ENCODE data around the gene APOLD1.
"Not testable (repeated sequence)": the region's sequence is repeated elsewhere in the genome, so short reads cannot be mapped to it uniquely, and the experiment has no call there.

The APOLD1 gene

GRCh38 chr12:12786706-12787601, 1.5 kb downstream of the APOLD1 start:
- peak; percentile 98 for DNase-seq (ENCODE audit: low spot score)

DNA sequence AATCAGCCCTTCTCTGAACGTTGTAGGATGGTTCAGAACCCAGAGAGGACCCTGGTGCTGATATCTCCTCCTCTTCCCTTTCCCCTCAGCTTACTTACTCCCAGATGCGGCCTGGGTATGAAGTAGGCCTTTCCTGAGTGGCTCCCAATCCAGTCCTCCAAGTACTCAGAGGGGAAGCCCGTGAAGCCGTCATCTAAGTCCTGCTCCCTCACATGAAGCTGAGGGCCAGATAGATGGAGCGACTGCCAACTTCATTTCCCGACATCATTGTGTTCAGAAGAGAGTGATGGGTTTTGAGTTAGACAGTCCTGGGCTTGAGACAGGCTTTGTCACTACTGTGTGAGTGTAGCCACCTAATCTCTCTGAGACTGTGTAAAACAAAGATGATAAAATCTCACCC, 2.7 kb downstream of the APOLD1 start:
- DNase-seq (ENCODE audit: low spot score): no peak

GRCh38 chr12:12788675-12789368, 3.4 kb downstream of the APOLD1 start:
- peak; percentile 53 for DNase-seq (ENCODE audit: low spot score)

- no peak for DNase-seq (ENCODE audit: low spot score)
These were observed 5.5 kb downstream of the APOLD1 start for GRCh38 chr12:12790956-12791355.

DNA sequence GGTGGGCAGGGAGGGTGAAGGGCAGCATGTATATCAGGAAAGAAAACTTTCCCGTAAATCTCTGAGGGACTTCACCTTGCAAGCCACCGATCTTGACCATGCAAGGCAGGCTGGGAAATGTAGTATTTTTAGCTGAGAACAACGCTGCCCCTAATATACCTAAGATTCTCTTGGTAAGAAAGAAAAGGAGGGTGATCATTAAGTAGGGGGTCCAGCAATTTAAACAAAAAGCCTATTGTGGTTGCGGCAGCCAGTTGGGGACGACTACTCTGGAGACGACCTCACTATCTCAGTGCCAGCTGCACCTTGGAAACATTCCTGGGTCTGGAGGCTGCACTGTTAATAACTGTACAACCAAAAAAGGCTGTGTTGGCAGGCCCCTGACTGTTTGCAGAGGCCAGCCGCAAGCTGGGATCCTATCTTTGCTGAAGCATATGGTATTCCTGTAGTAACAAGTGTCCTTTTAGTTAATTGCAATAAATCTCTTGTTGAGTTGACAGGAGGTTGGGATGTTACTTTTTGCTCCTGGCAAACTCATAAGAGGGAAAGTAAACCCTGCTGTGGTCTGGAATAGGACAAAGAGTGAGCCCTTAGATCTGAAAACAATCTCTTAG, 6.4 kb downstream of the APOLD1 start:
- DNase-seq (ENCODE audit: low spot score): no peak

GRCh38 chr12:12792421-12792820, 7.0 kb downstream of the APOLD1 start:
- DNase-seq (ENCODE audit: low spot score): no peak

- DNase-seq (ENCODE audit: low spot score): no peak
These were observed 9.2 kb downstream of the APOLD1 start for GRCh38 chr12:12794686-12795085.

DNA sequence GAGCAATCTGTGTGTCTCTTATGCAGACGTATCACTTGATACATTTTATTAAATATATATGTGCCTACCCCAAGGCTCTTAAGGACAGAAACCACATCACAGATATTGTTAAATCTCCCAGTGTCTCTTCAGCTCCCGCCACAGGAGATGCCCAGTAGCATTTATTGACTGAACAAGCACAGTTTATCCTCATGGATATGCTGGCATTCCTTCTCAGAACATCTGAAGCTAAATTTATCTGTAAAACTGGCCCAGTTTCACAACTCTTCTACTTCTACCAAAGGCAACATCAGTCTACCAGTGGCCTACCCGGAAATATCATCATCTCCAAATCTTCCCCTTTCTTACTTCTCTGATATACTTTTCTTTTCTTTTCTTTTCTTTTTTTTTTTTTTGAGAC, 10.7 kb downstream of the APOLD1 start:
- no peak for DNase-seq (ENCODE audit: low spot score)

DNA sequence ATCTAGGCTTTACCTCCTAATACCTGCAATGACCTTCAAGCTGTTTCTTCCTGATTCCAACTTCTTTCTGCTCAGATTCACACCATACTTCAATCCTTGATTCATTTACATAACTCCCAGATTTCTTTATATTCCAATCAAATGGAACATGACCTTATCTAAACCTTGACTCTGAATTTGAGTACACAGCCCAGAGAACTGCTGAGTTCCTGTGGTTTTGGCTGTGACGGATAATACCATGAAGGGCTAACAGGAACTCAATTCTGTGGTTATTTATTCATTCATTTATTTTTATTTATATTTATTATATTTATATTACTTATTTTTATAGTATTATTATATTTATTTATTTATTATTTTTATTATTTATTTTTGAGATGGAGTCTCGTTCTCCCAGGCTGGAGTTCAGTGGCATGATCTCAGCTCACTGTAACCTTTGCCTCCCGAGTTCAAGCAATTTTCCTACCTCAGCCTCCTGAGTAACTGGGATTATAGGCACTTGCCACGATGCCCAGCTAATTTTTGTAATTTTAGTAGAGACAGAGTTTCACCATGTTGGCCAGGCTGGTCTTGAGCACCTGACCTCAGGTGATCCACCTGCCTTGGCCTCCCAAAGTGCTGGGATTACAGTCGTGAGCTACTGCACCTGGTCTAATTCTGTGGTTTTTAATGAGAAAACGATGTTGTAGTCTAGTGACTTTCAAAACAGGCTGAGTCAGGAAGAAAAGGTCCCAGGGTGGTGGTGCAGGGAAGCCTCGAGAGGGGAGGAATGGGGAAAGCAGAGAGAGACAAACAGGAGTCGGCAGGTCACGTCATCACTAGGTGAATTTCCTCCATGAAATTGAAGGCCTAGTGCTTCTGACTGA, 11.7 kb downstream of the APOLD1 start:
- no peak for DNase-seq (ENCODE audit: low spot score)

GRCh38 chr12:12797794-12798152, 12.3 kb downstream of the APOLD1 start:
- DNase-seq (ENCODE audit: low spot score): no peak

DNA sequence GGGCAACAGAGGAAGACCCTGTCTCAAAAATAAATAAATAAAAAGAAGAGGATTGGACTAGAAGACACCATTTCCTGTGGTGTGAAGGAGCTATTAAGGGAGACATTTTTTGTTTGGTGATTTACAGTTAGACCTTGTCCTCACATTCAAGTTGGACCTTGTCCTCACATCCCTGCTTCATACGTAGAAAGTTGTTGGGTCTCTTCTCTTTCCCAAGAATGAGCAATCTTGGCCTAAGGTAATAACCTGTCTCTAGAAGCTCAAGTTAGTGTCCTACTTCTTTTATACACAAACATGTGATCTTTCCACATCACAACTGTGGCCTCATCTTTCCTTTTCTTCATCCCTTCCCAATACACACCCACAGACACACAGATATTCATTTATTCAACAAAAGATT, 13.0 kb downstream of the APOLD1 start:
- DNase-seq (ENCODE audit: low spot score): no peak

GRCh38 chr12:12799163-12799920, 13.9 kb downstream of the APOLD1 start:
- DNase-seq (ENCODE audit: low spot score): no peak

DNA sequence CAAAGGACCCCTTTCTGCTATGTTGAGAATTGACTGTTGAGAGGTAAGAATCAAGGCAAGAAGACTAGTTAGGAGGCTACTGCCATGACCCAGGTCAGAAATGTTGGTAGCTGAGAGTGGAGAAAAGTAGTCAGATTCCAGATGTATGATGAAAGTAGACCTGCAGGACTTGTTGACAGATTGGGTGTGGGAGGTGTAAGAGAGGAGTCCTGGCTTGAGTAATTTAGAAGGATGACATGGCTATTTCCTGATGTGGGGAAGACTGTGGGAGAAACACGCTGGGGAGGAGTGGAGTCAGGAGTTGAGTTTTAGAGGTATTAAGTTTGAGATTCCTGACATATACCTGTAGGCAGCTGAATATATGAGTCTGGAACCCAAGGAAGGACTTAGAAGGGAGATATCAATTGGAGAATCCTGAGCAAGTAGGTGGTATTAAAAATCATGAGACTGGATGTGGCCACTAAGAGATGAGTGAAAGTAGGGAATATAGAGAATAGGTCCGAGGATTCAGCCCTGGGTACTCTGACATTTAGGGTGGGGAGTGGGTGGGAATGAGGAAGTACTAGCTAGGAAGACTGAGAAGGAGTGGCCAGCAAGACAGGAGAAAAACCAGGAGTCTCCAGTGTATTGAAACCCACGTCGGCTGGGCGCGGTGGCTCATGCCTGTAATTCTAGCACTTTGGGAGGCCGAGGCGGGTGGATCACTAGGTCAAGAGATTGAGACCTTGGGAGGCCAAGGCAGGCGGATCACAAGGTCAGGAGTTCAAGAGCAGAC, 15.1 kb downstream of the APOLD1 start:
- DNase-seq (ENCODE audit: low spot score): no peak

DNA sequence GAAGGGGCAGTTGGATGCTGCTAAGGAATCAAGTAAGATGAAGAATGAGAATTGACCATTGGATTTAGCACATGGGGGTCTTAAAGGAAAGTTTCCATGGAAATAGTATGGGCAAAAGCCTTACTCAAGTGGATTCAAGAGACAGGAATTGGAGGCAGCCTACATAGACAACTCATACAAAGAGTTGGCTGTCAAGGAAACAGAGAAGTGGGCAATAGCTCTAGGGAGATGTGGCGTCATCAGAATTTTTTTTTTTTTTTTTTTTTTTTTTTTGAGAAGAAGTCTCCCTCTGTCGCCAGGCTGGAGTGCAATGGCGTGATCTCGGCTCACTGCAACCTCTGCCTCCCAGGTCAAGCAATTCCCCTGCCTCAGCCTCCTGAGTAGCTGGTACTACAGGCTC, 16.2 kb downstream of the APOLD1 start:
- DNase-seq (ENCODE audit: low spot score): not testable (repeated sequence)

DNA sequence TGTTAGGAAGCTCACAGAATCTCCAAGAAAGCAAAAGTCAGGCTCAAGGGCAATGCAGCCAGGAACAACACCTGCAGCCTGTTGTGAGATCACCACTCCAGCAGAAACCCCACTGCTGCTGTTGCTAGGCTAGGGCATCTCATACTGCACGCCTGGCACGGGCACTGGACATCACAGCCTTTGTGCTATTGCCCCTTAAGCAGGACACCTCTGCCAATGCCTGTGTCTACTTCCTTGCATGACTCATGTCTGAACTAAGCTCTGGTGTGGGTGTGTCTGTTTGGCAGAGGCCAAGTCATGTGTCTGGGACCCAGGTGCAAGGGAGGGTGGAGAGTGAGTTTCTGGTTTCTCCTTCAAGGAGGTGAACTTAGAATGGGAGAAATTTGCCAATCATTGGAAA, 17.7 kb downstream of the APOLD1 start:
- peak; percentile 77 for DNase-seq (ENCODE audit: low spot score)

GRCh38 chr12:12804011-12804410, 18.6 kb downstream of the APOLD1 start:
- no peak for DNase-seq (ENCODE audit: low spot score)

GRCh38 chr12:12804432-12804886, 19.0 kb downstream of the APOLD1 start:
- DNase-seq (ENCODE audit: low spot score): peak; percentile 76

GRCh38 chr12:12806784-12807516, 21.5 kb downstream of the APOLD1 start:
- no peak for DNase-seq (ENCODE audit: low spot score)

DNA sequence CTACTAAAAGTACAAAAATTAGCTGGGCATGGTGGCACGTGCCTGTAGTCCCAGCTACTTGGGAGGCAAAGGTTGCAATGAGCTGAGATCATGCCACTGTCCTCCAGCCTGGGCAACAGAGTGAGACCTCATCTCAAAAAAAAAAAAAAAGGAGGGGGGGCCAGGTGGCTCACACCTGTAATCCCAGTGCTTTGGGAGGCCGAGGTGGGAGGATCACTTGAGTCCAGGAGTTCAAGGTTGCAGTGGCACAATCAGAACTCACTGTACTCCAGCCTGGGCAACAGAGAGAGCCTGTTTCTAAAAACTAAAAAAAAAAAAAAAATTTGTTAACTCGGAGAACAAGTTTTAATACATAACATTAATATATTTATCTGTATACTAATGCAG, 22.1 kb downstream of the APOLD1 start:
- not testable (repeated sequence) for DNase-seq (ENCODE audit: low spot score)
